Activated naive CD4-positive, alpha-beta T cell treated with anti-CD3 and anti-CD28 coated beads, Interleukin-2, amount 50 U/mL, for 72 hours (primary cell): ENCODE results near the gene PTPRR. TPM values are rescaled to one million over a fixed set of nuclear protein-coding genes. Genes with fewer than 3 reads are reported as not detected.

Source experiments
- ATAC-seq, 2 donors: fragments of 150-1000 bp; cut with Tn5 transposase; 2 replicates each; pipeline ENCODE4 v1.10.0; 2021; ENCODE audit warnings: mild to moderate bottlenecking in 2 of 2, moderate library complexity in 2 of 2
- DNase-seq, 2 donors: peaks; one replicate each; pipeline ENCODE4 v3.0.0; 2021 to 2022; ENCODE audit warnings: low spot score in 2 of 2
- H3K27ac Mint-ChIP-seq, 2 donors: one replicate each; pipeline ENCODE4 v1.8.0; 2022; ENCODE audit warnings: mild to moderate bottlenecking in 2 of 2, mixed read lengths in 2 of 2
- H3K36me3 Mint-ChIP-seq, 2 donors: one replicate each; pipeline ENCODE4 v1.8.0; 2022; ENCODE audit warnings: mixed read lengths in 2 of 2
- H3K9me3 Mint-ChIP-seq, 2 donors: one replicate each; pipeline ENCODE4 v1.8.0; 2022; ENCODE audit warnings: mixed read lengths in 2 of 2
- total RNA-seq, 2 donors: library from RNA; stranded (reverse); gene quantifications; one replicate each; pipeline ENCODE4 v1.2.3, GENCODE V29; 2022

Gene PTPRR
- total RNA-seq, 2 donors from 2014 or later, result not detected

DNA sequence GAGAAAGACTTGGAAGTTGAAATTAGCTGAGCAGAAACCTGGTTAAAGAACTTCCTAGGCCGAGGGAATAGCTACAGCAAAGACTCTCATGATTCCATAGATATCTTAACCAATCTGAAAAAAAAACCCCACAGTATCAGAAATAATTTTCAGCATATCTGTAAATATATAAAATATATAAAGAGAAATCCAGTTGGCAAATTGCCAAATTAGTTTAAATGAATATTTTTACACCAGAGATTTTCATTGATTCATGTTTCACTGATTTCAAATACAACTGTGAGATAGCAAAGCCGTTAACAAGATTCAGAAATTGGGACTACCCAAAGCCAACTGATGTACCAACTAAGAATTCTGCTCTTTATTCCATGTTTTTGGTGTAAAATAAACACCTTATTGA, 6.8 kb upstream of the PTPRR start:
- peaks cover 0 to 2% of the 10 kb centered on the region in 2 donors for H3K9me3 Mint-ChIP-seq
- DNase-seq (no peak), ATAC-seq (no peak)
- H3K36me3 Mint-ChIP-seq, result no peaks in the 10 kb centered on the region
- peak overlapping the region in 1 of 2 donors; percentile 44 for H3K27ac Mint-ChIP-seq

DNA sequence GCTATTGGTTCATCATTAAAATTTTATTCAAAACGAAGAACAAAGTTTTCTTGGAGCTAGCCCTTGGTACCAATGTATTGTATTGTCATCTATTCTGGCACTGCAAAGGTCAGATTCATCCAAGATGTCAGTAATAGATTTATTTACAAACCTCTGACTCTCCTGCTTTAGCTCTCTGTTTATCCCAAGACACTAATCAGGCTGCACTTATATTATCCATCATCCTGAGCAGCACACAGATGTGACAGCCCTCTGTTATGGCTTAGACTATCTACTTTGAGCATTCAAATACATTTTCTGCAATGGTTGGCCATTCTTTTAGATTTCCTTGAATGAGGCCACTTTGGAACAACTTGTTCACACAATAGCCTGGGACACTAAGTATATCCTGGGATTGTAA, 5.0 kb upstream of the PTPRR start:
- Mint-ChIP-seq H3K36me3 (no peaks in the 10 kb centered on the region), H3K27ac (no peak overlapping the region), H3K9me3 (peaks cover 0 to 10% of the 10 kb centered on the region in 2 donors)
- DNase-seq, result no peak
- ATAC-seq, result no peak

DNA sequence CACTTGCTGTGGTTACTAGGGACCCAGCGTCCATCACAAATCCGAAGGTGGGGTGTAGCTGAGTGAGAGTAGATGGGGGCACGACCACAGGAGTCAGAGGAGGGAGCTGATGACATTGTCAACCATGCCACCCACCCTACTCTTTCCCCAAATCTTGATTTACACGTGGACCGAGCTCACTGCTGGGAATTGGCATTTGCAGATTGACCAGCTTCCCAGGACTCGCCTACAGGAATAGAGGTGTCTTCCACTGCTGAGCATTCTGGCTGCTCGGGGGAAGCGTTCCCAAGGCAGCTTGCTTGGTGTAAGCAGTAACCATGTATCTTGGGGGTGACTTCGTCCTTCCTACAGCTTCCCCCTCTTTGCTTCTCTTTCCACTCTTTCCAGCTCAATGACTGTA, 353 bp upstream of the PTPRR start:
- no peak overlapping the region for H3K27ac Mint-ChIP-seq
- DNase-seq (no peak), ATAC-seq (no peak)
- peaks cover 0 to 10% of the 10 kb centered on the region in 2 donors for H3K9me3 Mint-ChIP-seq
- H3K36me3 Mint-ChIP-seq, result no peaks in the 10 kb centered on the region

- Mint-ChIP-seq H3K9me3 (peaks cover 0 to 10% of the 10 kb centered on the region in 2 donors), H3K36me3 (no peaks in the 10 kb centered on the region), H3K27ac (no peak overlapping the region)
- no peak for ATAC-seq
- DNase-seq, result no peak
Observed at GRCh38 chr12:70919597-70920035, 922 bp downstream of the PTPRR start.

GRCh38 chr12:70919176-70919575, 1.4 kb downstream of the PTPRR start:
- Mint-ChIP-seq H3K36me3 (no peaks in the 10 kb centered on the region), H3K27ac (no peak overlapping the region), H3K9me3 (peaks cover 0 to 10% of the 10 kb centered on the region in 2 donors)
- ATAC-seq, result no peak
- no peak for DNase-seq

- Mint-ChIP-seq H3K36me3 (no peaks in the 10 kb centered on the region), H3K27ac (no peak overlapping the region), H3K9me3 (peaks cover 0 to 10% of the 10 kb centered on the region in 2 donors)
- no peak for ATAC-seq
- DNase-seq, result no peak
Observed at GRCh38 chr12:70918321-70918720, 2.2 kb downstream of the PTPRR start.

DNA sequence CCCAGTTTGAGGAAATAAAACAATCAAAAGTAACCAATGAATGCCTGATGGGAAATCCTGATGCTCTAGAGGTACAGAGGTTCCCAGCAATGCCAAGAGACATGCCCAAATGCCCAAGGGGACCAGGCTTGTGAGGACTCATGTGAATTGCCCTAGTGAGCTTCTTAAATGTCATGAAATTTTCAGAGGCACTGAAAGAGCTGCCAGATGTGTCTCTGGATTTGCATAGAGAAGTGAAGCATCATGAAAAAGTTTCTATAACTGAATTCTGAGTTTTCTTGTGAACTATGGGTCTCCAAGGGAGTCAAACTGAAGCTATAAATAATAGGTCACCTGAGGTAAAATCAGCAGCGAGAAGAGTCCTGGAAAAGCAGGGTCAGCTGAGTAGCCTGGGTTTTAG, 9.9 kb downstream of the PTPRR start:
- Mint-ChIP-seq H3K36me3 (no peaks in the 10 kb centered on the region), H3K27ac (no peak overlapping the region), H3K9me3 (peaks cover 4 to 8% of the 10 kb centered on the region in 2 donors)
- no peak for ATAC-seq
- DNase-seq, result no peak

DNA sequence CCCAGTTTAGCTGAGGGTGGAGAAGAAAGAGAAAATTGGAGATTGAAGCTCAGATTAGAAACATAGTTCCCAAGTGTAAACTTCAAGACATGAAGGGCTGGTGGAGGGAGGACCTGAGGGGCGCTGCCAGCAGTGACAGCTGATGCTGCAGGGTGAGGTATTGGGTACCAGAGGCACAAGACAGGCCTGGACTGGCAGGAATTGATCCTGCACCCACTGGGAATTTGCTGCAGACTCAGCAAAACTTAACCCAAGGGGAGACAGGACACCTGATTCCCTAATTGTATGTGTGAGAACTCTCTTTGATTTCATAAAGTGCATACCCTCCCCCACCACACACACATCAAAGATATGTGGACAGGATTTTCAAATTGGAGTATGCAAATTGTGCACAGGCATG, 11.6 kb downstream of the PTPRR start:
- H3K27ac Mint-ChIP-seq, result no peak overlapping the region
- DNase-seq (no peak), ATAC-seq (no peak)
- H3K36me3 Mint-ChIP-seq, result no peaks in the 10 kb centered on the region
- peaks cover 4 to 8% of the 10 kb centered on the region in 2 donors for H3K9me3 Mint-ChIP-seq

- ATAC-seq (no peak), DNase-seq (no peak)
- no peaks in the 10 kb centered on the region for H3K36me3 Mint-ChIP-seq
- peaks cover 4 to 8% of the 10 kb centered on the region in 2 donors for H3K9me3 Mint-ChIP-seq
- no peak overlapping the region for H3K27ac Mint-ChIP-seq
Observed at GRCh38 chr12:70907412-70907811, 13.1 kb downstream of the PTPRR start.

GRCh38 chr12:70895956-70896355, 24.6 kb downstream of the PTPRR start:
- ATAC-seq, result no peak
- Mint-ChIP-seq H3K36me3 (peaks cover 0 to 4% of the 10 kb centered on the region in 2 donors), H3K27ac (no peak overlapping the region)

GRCh38 chr12:70892593-70892992, 27.9 kb downstream of the PTPRR start:
- H3K36me3 Mint-ChIP-seq, result peaks cover 0 to 4% of the 10 kb centered on the region in 2 donors
- no peak for ATAC-seq
- H3K27ac Mint-ChIP-seq, result no peak overlapping the region
- DNase-seq, result no peak
- H3K9me3 Mint-ChIP-seq, result peaks cover 6 to 7% of the 10 kb centered on the region in 2 donors

More at GRCh38 chr12:70895956-70896355, 24.6 kb downstream of the PTPRR start:
- H3K9me3 Mint-ChIP-seq, result peaks cover 0 to 10% of the 10 kb centered on the region in 2 donors
- no peak for DNase-seq

DNA sequence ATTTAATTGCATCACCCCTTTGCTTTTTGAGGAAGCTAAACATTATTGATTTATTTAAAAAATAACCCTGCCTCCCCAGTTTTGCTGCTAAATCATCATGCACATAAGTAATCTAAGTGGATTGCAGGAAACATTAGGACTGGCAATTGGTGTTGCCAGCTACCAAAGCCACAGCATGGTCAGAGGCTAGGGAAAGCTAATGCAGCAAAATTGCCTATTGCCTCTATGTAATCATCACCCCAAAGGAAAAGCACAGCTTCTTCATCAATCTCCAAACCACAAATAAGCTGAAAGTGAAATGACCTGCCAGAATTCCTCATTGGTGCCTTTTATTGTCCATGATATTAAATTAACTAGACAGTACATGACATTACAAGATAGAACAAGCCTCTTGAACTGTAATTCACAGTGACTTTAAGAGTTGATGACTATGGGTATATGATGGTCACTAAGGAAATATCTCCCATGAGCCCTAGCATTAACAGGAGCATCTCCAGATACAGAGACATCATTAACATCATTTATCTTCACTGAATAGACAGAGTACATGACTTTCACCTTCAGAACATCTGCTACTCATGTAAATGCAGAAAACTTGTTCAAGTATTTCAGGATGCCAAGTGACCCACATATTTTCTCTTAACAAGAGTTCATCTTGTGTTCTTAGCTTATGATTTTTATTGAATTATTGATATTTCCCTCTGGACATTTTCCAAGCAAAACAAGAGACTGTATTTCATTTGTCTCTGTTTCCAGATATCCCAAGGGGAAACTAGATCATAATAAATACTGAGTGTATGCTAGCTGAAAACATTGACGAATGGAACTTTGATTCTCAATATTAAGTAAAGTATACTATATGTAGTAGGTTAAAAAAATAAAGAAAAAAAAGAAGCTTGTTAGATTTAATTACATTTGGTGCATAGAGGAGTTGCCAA, 29.4 kb downstream of the PTPRR start:
- ATAC-seq (no peak), DNase-seq (no peak)
- H3K9me3 Mint-ChIP-seq, result peaks cover 5 to 6% of the 10 kb centered on the region in 2 donors

DNA sequence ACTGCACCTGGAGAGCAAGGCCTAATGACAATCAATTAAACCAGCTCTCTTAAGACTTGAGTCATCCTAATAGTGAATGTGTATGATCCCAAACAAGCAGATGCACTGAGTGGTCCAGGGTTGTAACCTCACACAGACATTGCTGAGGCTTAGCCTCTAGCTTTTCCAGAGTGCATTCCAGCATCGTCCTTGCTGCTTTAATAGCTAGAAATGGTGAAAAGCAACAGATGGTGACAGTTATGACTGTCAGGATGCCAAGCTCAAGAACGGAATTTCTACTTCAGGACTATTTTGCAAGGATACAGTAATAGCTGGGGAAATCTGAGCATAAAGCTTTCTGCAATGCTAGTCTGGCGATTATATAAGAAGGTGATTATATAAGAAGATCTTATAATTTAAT, 34.6 kb downstream of the PTPRR start:
- no peak for ATAC-seq
- Mint-ChIP-seq H3K27ac (no peak overlapping the region), H3K9me3 (peaks cover 0 to 6% of the 10 kb centered on the region in 2 donors), H3K36me3 (no peaks in the 10 kb centered on the region)
- no peak for DNase-seq

More for the DNA sequence above, 29.4 kb downstream of the PTPRR start:
- peaks cover 0 to 2% of the 10 kb centered on the region in 2 donors for H3K36me3 Mint-ChIP-seq
- H3K27ac Mint-ChIP-seq, result no peak overlapping the region

GRCh38 chr12:70883855-70884254, 36.7 kb downstream of the PTPRR start:
- no peaks in the 10 kb centered on the region for H3K36me3 Mint-ChIP-seq
- no peak for ATAC-seq
- DNase-seq, result no peak
- no peak overlapping the region for H3K27ac Mint-ChIP-seq
- peaks cover 0 to 5% of the 10 kb centered on the region in 2 donors for H3K9me3 Mint-ChIP-seq

GRCh38 chr12:70880744-70881143, 39.8 kb downstream of the PTPRR start:
- no peak overlapping the region for H3K27ac Mint-ChIP-seq
- ATAC-seq (no peak), DNase-seq (no peak)
- H3K36me3 Mint-ChIP-seq, result no peaks in the 10 kb centered on the region
- H3K9me3 Mint-ChIP-seq, result peaks cover 0 to 9% of the 10 kb centered on the region in 2 donors

GRCh38 chr12:70876952-70877351, 43.6 kb downstream of the PTPRR start:
- DNase-seq, result no peak
- Mint-ChIP-seq H3K27ac (no peak overlapping the region), H3K9me3 (peaks cover 5 to 14% of the 10 kb centered on the region in 2 donors), H3K36me3 (no peaks in the 10 kb centered on the region)
- ATAC-seq, result no peak

DNA sequence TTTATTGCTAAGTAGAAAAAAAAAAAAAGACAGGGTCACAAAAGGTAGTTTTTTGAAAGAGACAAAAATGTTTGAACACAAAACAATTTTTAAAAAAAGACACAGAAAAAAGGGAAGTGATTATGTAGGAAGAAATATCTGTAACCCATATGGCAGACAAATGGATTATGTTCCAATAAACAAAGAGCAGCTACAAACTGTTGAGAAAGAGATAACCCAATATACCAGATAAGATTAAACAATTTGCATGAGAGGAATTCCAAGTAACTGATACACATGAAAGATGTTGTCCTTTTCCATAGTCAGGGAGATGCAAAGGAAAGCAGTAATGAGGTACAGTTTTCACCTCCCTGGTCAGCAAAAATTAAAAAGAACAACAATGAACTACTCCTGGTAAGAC, 44.9 kb downstream of the PTPRR start:
- peaks cover 5 to 14% of the 10 kb centered on the region in 2 donors for H3K9me3 Mint-ChIP-seq
- no peaks in the 10 kb centered on the region for H3K36me3 Mint-ChIP-seq
- ATAC-seq (no peak), DNase-seq (no peak)
- H3K27ac Mint-ChIP-seq, result no peak overlapping the region
